ENCODE measurements around the gene SNAP25.

DNA sequence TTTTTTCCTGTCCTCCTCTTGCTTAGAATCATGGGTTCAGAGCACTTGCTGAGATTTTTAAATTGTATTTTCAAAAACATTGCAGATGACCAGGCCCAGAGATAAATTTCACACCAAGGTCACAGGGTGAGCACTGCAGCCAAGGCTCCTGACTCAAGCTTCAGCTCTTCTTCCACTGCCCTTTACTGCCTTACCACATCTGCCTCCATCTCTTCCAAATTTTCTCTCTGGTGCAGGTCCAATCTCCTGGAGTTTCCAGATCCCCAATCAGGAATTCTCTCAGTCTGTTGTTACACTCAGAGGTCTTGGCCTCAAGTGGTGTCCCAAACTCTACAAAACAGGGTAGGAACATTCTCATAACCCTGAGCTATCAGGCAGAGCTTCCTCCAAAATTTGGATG, 12.7 kb downstream of the SNAP25 start:
- TF ChIP-seq, protein P1, sequence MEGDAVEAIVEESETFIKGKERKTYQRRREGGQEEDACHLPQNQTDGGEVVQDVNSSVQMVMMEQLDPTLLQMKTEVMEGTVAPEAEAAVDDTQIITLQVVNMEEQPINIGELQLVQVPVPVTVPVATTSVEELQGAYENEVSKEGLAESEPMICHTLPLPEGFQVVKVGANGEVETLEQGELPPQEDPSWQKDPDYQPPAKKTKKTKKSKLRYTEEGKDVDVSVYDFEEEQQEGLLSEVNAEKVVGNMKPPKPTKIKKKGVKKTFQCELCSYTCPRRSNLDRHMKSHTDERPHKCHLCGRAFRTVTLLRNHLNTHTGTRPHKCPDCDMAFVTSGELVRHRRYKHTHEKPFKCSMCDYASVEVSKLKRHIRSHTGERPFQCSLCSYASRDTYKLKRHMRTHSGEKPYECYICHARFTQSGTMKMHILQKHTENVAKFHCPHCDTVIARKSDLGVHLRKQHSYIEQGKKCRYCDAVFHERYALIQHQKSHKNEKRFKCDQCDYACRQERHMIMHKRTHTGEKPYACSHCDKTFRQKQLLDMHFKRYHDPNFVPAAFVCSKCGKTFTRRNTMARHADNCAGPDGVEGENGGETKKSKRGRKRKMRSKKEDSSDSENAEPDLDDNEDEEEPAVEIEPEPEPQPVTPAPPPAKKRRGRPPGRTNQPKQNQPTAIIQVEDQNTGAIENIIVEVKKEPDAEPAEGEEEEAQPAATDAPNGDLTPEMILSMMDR (IDR thresholded peaks at IDR 0.05), result no peak
- TF ChIP-seq POLR2A (IDR thresholded peaks at IDR 0.05), result no peak
